ENCODE data around the gene MAP7. TPM values are rescaled to one million over a fixed set of nuclear protein-coding genes. Genes with fewer than 3 reads are reported as not detected.

MAP7 gene
- polyA plus RNA-seq, 1 donor from 2014 or later = 5.1 TPM

GRCh38 chr6:136582711-136583471 is 32.7 kb upstream of the MAP7 start:
- Histone ChIP-seq H3K9me2 (ENCODE audit: insufficient read depth, low read length) (no peaks in the 10 kb centered on the region), H2AFZ (ENCODE audit: low read depth, low read length) (no peak overlapping the region), H3K27ac (ENCODE audit: low read length) (no peak overlapping the region), H3K9me3 (ENCODE audit: low read length) (no peaks in the 10 kb centered on the region), H3K36me3 (ENCODE audit: insufficient read depth, low read length) (no peaks in the 10 kb centered on the region), H3K79me2 (replicated peaks; ENCODE audit: insufficient read depth, low read length) (no peaks in the 10 kb centered on the region), H3K9ac (ENCODE audit: low read length) (no peak overlapping the region), H3K4me2 (ENCODE audit: low read length) (no peak overlapping the region), H3K27me3 (ENCODE audit: insufficient read depth, low read depth, low read length) (no peaks in the 10 kb centered on the region), H4K20me1 (ENCODE audit: insufficient read depth) (no peaks in the 10 kb centered on the region), H3K4me3 (ENCODE audit: low read length) (no peak overlapping the region), H3F3A (ENCODE audit: insufficient read depth, low read length, poor library complexity, severe bottlenecking) (no peaks in the 10 kb centered on the region)
- TF ChIP-seq EP300 (conservative IDR thresholded peaks at IDR 0.05; ENCODE audit: poor library complexity, severe bottlenecking) (no peak), MXI1 (conservative IDR thresholded peaks at IDR 0.05; ENCODE audit: poor library complexity, severe bottlenecking) (no peak), SMC3 (conservative IDR thresholded peaks at IDR 0.05; ENCODE audit: poor library complexity) (peak; percentile 78), RAD21 (conservative IDR thresholded peaks at IDR 0.05) (peak; percentile 69), TAF1 (IDR thresholded peaks at IDR 0.05; ENCODE audit: low read depth) (no peak), POLR2AphosphoS5 (IDR thresholded peaks at IDR 0.05) (no peak), REST (IDR thresholded peaks at IDR 0.05; ENCODE audit: borderline replicate concordance) (no peak), EZH2 (IDR thresholded peaks at IDR 0.05; ENCODE audit: borderline replicate concordance, insufficient read depth, low read length, poor library complexity, severe bottlenecking) (no peak), CTCF (IDR thresholded peaks at IDR 0.05; ENCODE audit: poor library complexity, severe bottlenecking) (peak; percentile 68)

GRCh38 chr6:136579800-136580199 is 29.6 kb upstream of the MAP7 start:
- H3K27ac ChIP-seq (ENCODE audit: low read length) = no peak overlapping the region
- H3K4me2 ChIP-seq (ENCODE audit: low read length) = no peak overlapping the region
- H3K79me2 ChIP-seq (replicated peaks; ENCODE audit: insufficient read depth, low read length) = no peaks in the 10 kb centered on the region
- H3K4me3 ChIP-seq (ENCODE audit: low read length) = no peak overlapping the region
- H3F3A ChIP-seq (ENCODE audit: insufficient read depth, low read length, poor library complexity, severe bottlenecking) = no peaks in the 10 kb centered on the region
- H2AFZ ChIP-seq (ENCODE audit: low read depth, low read length) = no peak overlapping the region
- no peaks in the 10 kb centered on the region for H3K9me3 ChIP-seq (ENCODE audit: low read length)
- H3K9ac ChIP-seq (ENCODE audit: low read length) = no peak overlapping the region
- TF ChIP-seq POLR2AphosphoS5 (IDR thresholded peaks at IDR 0.05) = no peak
- no peak for TF ChIP-seq CTCF (IDR thresholded peaks at IDR 0.05; ENCODE audit: poor library complexity, severe bottlenecking)
- no peak for TF ChIP-seq REST (IDR thresholded peaks at IDR 0.05; ENCODE audit: borderline replicate concordance)
- TF ChIP-seq TAF1 (IDR thresholded peaks at IDR 0.05; ENCODE audit: low read depth) = no peak
- no peak for TF ChIP-seq MXI1 (conservative IDR thresholded peaks at IDR 0.05; ENCODE audit: poor library complexity, severe bottlenecking)
- no peak for TF ChIP-seq EZH2 (IDR thresholded peaks at IDR 0.05; ENCODE audit: borderline replicate concordance, insufficient read depth, low read length, poor library complexity, severe bottlenecking)
- TF ChIP-seq RAD21 (conservative IDR thresholded peaks at IDR 0.05) = no peak
- TF ChIP-seq SMC3 (conservative IDR thresholded peaks at IDR 0.05; ENCODE audit: poor library complexity) = no peak
- TF ChIP-seq EP300 (conservative IDR thresholded peaks at IDR 0.05; ENCODE audit: poor library complexity, severe bottlenecking) = no peak
- no peaks in the 10 kb centered on the region for H3K36me3 ChIP-seq (ENCODE audit: insufficient read depth, low read length)
- no peaks in the 10 kb centered on the region for H3K27me3 ChIP-seq (ENCODE audit: insufficient read depth, low read depth, low read length)
- H3K9me2 ChIP-seq (ENCODE audit: insufficient read depth, low read length) = no peaks in the 10 kb centered on the region
- no peaks in the 10 kb centered on the region for H4K20me1 ChIP-seq (ENCODE audit: insufficient read depth)

Data from neural cell (in vitro differentiated cells).